Measurements from ENCODE around the gene JUP. TPM values are rescaled to one million over a fixed set of nuclear protein-coding genes. Genes with fewer than 3 reads are reported as not detected.
A peak's percentile ranks its signal among the peaks of the same experiment; 100 is the strongest.

Gene JUP
- total and polyA plus RNA-seq, 2 of the 13 experiments (the other 11 are each of a cell fraction or from before 2014, with no cell fraction given): 12.1 to 20.6 TPM

DNA sequence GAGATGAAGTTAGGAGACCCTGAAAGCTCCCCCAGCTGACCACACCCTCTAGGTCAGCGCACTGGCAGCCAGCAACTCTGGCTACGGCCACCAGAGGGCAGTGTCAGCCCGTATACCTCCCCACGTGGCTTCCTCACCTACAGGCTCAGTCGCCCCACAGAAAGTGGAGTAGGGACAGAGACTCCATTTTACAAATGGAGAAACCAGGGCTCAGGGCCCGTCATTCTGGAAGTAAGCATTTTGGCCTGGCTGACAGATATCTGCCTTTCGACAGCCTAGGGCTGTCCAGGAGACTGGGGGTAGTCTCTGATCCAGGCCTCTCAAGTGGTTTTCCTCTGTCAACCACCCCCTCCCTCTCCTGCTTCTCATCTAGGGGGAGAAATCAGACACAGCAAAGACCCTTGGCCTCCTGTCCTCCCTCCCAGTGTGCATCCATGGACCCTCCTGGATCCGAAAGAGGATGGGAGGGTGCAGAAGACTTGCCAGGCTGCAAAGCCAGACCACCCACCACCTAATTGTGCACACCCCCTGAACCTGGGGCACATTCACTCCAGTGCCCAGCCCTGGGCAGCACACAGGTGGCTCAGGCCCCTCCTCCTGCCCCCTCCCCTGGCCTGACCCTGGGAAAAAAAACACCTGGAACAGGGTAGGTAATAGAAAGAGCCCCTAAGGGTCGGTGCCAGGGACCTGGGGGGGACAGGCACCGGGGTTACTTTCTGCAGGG, 48.3 kb downstream of the JUP start (continued):
- TF ChIP-seq, protein P1, sequence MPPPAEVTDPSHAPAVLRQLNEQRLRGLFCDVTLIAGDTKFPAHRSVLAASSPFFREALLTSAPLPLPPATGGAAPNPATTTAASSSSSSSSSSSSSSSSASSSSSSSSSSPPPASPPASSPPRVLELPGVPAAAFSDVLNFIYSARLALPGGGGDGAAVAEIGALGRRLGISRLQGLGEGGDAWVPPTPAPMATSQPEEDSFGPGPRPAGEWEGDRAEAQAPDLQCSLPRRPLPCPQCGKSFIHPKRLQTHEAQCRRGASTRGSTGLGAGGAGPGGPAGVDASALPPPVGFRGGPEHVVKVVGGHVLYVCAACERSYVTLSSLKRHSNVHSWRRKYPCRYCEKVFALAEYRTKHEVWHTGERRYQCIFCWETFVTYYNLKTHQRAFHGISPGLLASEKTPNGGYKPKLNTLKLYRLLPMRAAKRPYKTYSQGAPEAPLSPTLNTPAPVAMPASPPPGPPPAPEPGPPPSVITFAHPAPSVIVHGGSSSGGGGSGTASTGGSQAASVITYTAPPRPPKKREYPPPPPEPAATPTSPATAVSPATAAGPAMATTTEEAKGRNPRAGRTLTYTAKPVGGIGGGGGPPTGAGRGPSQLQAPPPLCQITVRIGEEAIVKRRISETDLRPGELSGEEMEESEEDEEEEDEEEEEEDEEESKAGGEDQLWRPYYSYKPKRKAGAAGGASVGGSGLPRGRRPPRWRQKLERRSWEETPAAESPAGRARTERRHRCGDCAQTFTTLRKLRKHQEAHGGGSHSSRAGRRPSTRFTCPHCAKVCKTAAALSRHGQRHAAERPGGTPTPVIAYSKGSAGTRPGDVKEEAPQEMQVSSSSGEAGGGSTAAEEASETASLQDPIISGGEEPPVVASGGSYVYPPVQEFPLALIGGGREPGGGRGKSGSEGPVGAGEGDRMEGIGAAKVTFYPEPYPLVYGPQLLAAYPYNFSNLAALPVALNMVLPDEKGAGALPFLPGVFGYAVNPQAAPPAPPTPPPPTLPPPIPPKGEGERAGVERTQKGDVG (CRISPR knock-in tag; IDR thresholded peaks at IDR 0.05; ENCODE audit: borderline replicate concordance): peak; percentile 92; the same call in 1 of the 2 replicates
- TF ChIP-seq ZNF788 (CRISPR knock-in tag; IDR thresholded peaks at IDR 0.05; ENCODE audit: borderline replicate concordance): peak; percentile 67; the same call in 1 of the 2 replicates
- TF ChIP-seq MAFG (CRISPR knock-in tag; IDR thresholded peaks at IDR 0.05): no peak
- TF ChIP-seq SPEN (CRISPR knock-in tag; IDR thresholded peaks at IDR 0.05; ENCODE audit: low read depth): no peak; the same call in 1 of the 2 replicates
- no peak for TF ChIP-seq ZNF143 (CRISPR knock-in tag; IDR thresholded peaks at IDR 0.05)
- TF ChIP-seq, protein P2, sequence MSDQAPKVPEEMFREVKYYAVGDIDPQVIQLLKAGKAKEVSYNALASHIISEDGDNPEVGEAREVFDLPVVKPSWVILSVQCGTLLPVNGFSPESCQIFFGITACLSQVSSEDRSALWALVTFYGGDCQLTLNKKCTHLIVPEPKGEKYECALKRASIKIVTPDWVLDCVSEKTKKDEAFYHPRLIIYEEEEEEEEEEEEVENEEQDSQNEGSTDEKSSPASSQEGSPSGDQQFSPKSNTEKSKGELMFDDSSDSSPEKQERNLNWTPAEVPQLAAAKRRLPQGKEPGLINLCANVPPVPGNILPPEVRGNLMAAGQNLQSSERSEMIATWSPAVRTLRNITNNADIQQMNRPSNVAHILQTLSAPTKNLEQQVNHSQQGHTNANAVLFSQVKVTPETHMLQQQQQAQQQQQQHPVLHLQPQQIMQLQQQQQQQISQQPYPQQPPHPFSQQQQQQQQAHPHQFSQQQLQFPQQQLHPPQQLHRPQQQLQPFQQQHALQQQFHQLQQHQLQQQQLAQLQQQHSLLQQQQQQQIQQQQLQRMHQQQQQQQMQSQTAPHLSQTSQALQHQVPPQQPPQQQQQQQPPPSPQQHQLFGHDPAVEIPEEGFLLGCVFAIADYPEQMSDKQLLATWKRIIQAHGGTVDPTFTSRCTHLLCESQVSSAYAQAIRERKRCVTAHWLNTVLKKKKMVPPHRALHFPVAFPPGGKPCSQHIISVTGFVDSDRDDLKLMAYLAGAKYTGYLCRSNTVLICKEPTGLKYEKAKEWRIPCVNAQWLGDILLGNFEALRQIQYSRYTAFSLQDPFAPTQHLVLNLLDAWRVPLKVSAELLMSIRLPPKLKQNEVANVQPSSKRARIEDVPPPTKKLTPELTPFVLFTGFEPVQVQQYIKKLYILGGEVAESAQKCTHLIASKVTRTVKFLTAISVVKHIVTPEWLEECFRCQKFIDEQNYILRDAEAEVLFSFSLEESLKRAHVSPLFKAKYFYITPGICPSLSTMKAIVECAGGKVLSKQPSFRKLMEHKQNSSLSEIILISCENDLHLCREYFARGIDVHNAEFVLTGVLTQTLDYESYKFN (CRISPR knock-in tag; conservative IDR thresholded peaks at IDR 0.05): no peak; the same call in 1 of the 2 replicates
- no peak for TF ChIP-seq THAP8 (CRISPR knock-in tag; IDR thresholded peaks at IDR 0.05; ENCODE audit: borderline replicate concordance)
- 0 out of 2 replicates have a peak, but pooled peaks have one; percentile 37 for TF ChIP-seq ARID3A (IDR thresholded peaks at IDR 0.05; ENCODE audit: low read depth, low read length)
- no peak for TF ChIP-seq WIZ (CRISPR knock-in tag; IDR thresholded peaks at IDR 0.05)
- no peak for TF ChIP-seq SIN3A (IDR thresholded peaks at IDR 0.05; ENCODE audit: borderline replicate concordance, low read depth, low read length)
- peak; percentile 94 for TF ChIP-seq ZNF567 (CRISPR knock-in tag; IDR thresholded peaks at IDR 0.05; ENCODE audit: borderline replicate concordance)
- no peak for TF ChIP-seq GATA4 (IDR thresholded peaks at IDR 0.05; ENCODE audit: borderline replicate concordance, low read depth)
- no peak for TF ChIP-seq ZNF207 (IDR thresholded peaks at IDR 0.05; ENCODE audit: borderline replicate concordance)
- TF ChIP-seq ATF5 (CRISPR knock-in tag; IDR thresholded peaks at IDR 0.05; ENCODE audit: low read depth): no peak
- TF ChIP-seq ZNF260 (CRISPR knock-in tag; IDR thresholded peaks at IDR 0.05; ENCODE audit: borderline replicate concordance, low read depth): no peak
- no peak for TF ChIP-seq ZNF18 (CRISPR knock-in tag; IDR thresholded peaks at IDR 0.05; ENCODE audit: insufficient replicate concordance)
